HG03066 (cell line): ENCODE results near the gene LRP2.
"Not testable (repeated sequence)": the region's sequence is repeated elsewhere in the genome, so short reads cannot be mapped to it uniquely, and the experiment has no call there.

ENCODE experiments used
- ATAC-seq: cut with Tn5 transposase; IDR thresholded peaks from one replicate; pipeline ENCODE4 v1.9.1; 2021; ENCODE audit warnings: low read depth; ENCODE audit not compliant: unreplicated experiment

The LRP2 gene

GRCh38 chr2:169349535-169349934 lies 12.8 kb downstream of the LRP2 start:
- no peak for ATAC-seq

DNA sequence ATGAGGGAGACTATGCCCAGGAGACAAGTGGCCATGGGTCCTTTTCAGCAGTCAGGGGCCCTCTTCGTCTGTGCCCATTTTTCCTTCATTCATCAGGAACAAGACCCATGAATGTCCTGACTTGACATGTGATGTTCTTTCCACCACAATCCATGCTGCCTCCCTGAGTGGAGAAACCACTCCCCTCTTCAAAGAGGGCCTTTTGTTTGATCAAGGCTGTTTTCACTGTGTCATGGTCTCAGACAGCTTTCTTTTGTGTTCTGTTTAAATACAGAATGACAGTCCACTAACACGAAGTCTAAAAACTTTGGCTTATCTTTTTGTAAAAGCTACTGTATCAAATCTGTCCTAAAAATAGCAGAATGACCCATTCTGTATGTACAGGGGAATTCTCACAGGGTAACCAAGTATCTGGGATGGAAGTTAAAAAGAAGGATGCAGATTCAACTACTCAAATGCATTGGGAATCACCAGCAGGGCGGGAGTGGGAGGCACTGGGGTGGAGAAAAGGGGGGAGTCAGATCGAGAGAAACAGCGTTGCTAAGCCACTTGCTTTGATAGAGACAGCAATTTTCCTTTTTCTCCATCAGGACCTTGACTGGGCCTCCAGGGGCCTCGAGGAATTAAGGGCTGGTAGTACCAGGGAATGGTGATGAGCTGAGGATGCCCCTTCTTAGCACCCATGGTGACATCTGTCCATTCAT lies 13.9 kb downstream of the LRP2 start:
- ATAC-seq, result no peak

GRCh38 chr2:169345486-169346437 lies 16.6 kb downstream of the LRP2 start:
- ATAC-seq, result no peak

- no peak for ATAC-seq
These were observed 17.4 kb downstream of the LRP2 start for GRCh38 chr2:169344736-169345485.

GRCh38 chr2:169343202-169343601 lies 19.1 kb downstream of the LRP2 start:
- no peak for ATAC-seq

GRCh38 chr2:169339657-169340056 lies 22.7 kb downstream of the LRP2 start:
- ATAC-seq, result no peak

GRCh38 chr2:169336695-169337094 lies 25.6 kb downstream of the LRP2 start:
- ATAC-seq, result no peak

GRCh38 chr2:169330555-169331198 lies 31.7 kb downstream of the LRP2 start:
- ATAC-seq, result no peak

DNA sequence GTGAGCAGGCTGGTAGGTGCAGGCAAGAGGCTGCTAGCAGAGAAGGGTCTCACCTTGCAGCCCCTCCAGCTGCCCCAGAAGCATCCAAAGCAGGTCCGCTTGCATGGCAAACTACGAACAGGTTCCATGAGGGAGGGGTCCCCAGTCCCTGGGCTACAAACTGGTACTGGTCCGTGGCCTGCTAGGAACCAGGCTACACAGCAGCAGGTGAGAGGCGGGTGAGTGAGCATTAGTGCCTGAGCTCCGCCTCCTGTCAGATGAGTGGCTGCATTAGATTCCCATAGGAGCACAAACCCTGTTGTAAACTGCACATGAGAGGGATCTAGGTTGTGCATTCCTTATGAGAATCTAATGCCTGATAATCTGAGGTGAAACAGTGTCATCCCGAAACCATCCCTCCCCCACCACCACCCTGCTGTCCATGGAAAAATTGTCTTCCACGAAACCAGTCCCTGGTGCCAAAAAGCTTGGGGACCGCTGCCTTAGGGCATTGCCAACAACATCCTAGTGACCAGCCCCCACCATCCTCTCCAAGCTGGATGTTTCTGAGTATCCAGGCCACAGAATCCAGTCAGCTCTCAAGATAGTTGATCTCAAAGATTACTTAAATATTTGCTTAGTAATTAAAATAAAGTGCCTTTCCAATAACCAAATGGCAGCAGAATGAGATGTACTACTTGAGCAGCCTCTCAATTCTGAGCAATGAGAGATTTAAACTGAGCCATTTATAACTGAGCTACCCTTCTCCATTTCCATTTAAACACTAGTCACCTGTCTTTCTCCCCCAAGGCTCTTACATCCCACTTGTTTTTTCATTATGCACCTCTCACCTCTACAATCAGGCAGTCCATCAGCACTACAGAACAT lies 32.4 kb downstream of the LRP2 start:
- no peak for ATAC-seq

DNA sequence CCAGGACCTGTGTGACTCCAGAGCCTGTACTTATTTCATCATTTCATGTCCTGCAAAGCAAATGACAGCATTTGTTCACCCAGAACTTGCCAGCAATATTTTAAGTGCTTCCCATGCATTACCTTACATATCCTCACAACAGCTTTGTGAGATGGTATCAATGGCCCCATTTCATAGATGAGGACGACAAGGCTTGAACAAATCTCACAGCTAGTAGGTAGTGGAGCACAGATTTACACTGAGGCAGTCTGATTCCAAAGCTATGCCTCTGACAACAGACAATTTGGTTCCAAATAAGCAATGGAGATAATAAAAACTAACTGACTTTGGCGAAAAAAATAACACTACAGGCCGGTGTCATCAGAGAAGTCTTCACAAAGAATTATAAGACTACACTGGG lies 33.5 kb downstream of the LRP2 start:
- no peak for ATAC-seq

- ATAC-seq, result not testable (repeated sequence)
These were observed 34.5 kb downstream of the LRP2 start for GRCh38 chr2:169327837-169328236.

DNA sequence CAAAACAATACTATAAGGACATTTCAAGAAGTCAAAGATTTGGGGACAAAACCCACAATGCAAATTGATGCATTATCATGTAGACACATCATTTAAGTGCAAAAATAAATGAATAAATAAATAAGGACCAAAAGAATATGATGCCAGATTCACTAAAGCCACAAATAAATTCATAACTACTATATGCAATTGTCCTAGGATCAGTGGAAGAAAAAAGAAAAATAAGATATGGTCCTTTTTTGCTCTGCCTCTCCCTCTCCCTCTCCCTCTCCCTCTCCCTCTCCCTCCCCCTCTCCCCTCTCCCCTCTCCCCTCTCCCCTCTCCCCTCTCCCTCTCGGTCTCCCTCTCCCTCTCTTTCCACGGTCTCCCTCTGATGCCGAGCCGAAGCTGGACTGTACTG lies 36.4 kb downstream of the LRP2 start:
- not testable (repeated sequence) for ATAC-seq

GRCh38 chr2:169324581-169325260 lies 37.6 kb downstream of the LRP2 start:
- no peak for ATAC-seq

DNA sequence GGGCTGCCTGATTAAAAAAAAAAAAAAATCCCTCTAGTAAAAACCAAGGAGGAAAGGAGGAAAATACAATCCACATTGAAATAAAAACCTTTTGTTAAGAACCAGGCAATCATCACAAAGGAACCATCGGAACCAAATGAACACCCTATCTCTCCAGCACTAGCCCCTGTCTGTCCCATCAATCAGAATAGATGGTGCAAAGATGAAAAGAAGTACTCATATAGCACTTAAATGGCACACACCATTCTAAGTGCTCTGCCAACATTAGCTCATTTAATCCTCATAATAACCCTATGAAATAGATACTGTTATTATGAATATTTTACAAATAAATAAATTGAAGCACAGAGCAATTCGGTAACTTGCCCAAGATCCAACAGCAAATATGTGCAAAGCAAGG lies 38.5 kb downstream of the LRP2 start:
- no peak for ATAC-seq

GRCh38 chr2:169320561-169320960 lies 41.8 kb downstream of the LRP2 start:
- ATAC-seq, result no peak

- ATAC-seq, result no peak
These were observed 47.0 kb downstream of the LRP2 start for GRCh38 chr2:169315357-169315756.

DNA sequence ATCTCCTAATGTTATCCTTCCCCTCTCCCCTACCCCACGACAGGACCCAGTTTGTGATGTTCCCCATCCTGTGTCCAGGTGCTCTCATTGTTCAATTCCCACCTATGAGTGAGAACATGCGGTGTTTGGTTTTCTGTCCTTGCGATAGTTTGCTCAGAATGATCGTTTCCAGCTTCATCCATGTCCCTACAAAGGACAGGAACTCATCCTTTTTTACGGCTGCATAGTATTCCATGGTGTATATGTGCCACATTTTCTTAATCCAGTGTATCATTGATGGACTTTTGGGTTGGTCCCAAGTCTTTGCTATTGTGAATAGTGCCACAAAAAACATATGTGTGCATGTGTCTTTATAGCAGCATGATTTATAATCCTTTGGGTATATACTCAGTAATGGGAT lies 54.0 kb downstream of the LRP2 start:
- ATAC-seq, result not testable (repeated sequence)

DNA sequence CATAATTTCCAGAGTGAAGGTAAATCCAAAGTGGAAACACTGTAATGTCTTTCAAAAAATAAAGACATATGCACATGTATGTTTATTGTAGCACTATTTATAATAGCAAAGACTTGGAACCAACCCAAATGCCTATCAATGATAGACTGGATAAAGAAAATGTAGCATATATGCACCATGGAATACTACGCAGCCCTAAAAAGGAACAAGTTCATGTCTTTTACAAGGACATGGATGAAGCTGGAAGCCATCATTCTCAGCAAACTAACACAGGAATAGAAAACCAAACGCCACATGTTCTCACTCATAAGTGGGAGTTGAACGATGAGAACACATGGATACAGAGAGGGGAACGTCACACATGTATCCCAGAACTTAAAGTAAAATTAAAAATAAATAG lies 57.6 kb downstream of the LRP2 start:
- ATAC-seq, result not testable (repeated sequence)
